K562 (cell line): ENCODE results near the gene TRIM3. TPM values are rescaled to one million over a fixed set of nuclear protein-coding genes. Genes with fewer than 3 reads are reported as not detected.
A peak's percentile ranks its signal among the peaks of the same experiment; 100 is the strongest.

Experiments used
- ATAC-seq: fragments of 200-7000 bp; cut with Tn5 transposase; 3 replicates; pipeline ENCODE4 v1.9.1; 2020; ENCODE audit warnings: moderate library complexity
- BruUV-seq: library from RNA; stranded (reverse); fragments of 400-500 nt; replicated peaks from 2 replicates; lab custom pipeline; 2021; lab: Mats Ljungman, UMichigan
- CTCF ChIA-PET: fragments of 300-600 bp; formaldehyde crosslinking; extraction: SDS; loops from one replicate; lab custom pipeline; 2021; ENCODE audit warnings: low intra/inter-chr PET ratio; lab: Yijun Ruan, JAX
- POLR2A ChIA-PET: fragments of 300-600, 350-650 bp; sonication (Branson Sonifier 250); formaldehyde crosslinking; extraction: SDS; loops from one replicate; lab custom pipeline; 2021; ENCODE audit warnings: antibody characterized with exemption, inconsistent platforms; lab: Yijun Ruan, JAX
- DNase-seq, 4 experiments: peaks; one replicate each; pipeline versions ENCODE4 v3.0.0 to v3.0.0-alpha.2; 2011 to 2018; ENCODE audit warnings: low spot score in 3 of 4, mixed read lengths in 3 of 4; ENCODE audit errors: extremely low read depth in 1 of 4
- FAIRE-seq: peaks from 2 replicates; lab custom pipeline; 2011; peaks lifted over from hg19 to GRCh38; lab: Jason Lieb, UNC
- H2AFZ ChIP-seq: 2 replicates; pipeline ENCODE4 v1.6.0; 2011; ENCODE audit warnings: low read depth, low read length, control low read depth, inconsistent platforms
- H3K27ac ChIP-seq: fragments of 200-600 bp; 3 replicates; pipeline ENCODE4 v1.8.0; 2011; ENCODE audit warnings: low read depth, mild to moderate bottlenecking, control low read depth, inconsistent platforms, low read length, moderate library complexity, mixed read lengths; ENCODE audit errors: extremely low read depth
- H3K27me3 ChIP-seq, 2 experiments: fragments of 300-600 bp in 1 of 2; 2 replicates in 1 of 2; 3 replicates in 1 of 2; pipeline versions ENCODE4 v1.6.0 to v1.8.0; 2011; ENCODE audit warnings: inconsistent platforms in 2 of 2, low read length in 2 of 2, mild to moderate bottlenecking in 1 of 2, mixed read lengths in 1 of 2, moderate library complexity in 1 of 2; ENCODE audit not compliant: control insufficient read depth in 2 of 2, insufficient read depth in 2 of 2
- H3K36me3 ChIP-seq: fragments of 300-600 bp; 3 replicates; pipeline ENCODE4 v1.8.0; 2011; ENCODE audit warnings: mild to moderate bottlenecking, low read length, inconsistent platforms; ENCODE audit not compliant: control insufficient read depth, insufficient read depth
- H3K4me1 ChIP-seq, 2 experiments: fragments of 200-600 bp in 1 of 2; replicated peaks in 1 of 2; 2 replicates in 1 of 2; 3 replicates in 1 of 2; pipeline versions ENCODE4 v1.5.1 to v1.8.0; 2011; ENCODE audit warnings: inconsistent platforms in 2 of 2, low read length in 2 of 2, mild to moderate bottlenecking in 1 of 2, mixed read lengths in 1 of 2, moderate library complexity in 1 of 2; ENCODE audit not compliant: control insufficient read depth in 2 of 2, insufficient read depth in 2 of 2
- H3K4me2 ChIP-seq: 2 replicates; pipeline ENCODE4 v1.6.1; 2011; ENCODE audit warnings: low read length, control low read depth, inconsistent platforms, mixed read lengths; ENCODE audit not compliant: insufficient read depth
- H3K4me3 ChIP-seq: fragments of 200-600 bp; sonication (generic), shearing (Covaris generic); 2 replicates; pipeline ENCODE4 v1.5.1; 2016; ENCODE audit warnings: control low read depth, inconsistent platforms
- H3K79me2 ChIP-seq: fragments of 200-600 bp; 3 replicates; pipeline ENCODE4 v1.8.0; 2011; ENCODE audit warnings: low read length, inconsistent platforms; ENCODE audit not compliant: control insufficient read depth, insufficient read depth
- H3K9ac ChIP-seq, 2 experiments: 2 replicates each; pipeline versions ENCODE4 v1.6.0 to v1.6.1; 2011; ENCODE audit warnings: low read depth in 2 of 2, low read length in 2 of 2, control low read depth in 1 of 2, inconsistent platforms in 1 of 2, mild to moderate bottlenecking in 1 of 2, mixed read lengths in 1 of 2; ENCODE audit not compliant: insufficient read depth in 1 of 2
- H3K9me1 ChIP-seq: one replicate; pipeline ENCODE4 v1.6.0; 2011; ENCODE audit warnings: inconsistent platforms, mild to moderate bottlenecking, low read length, moderate library complexity; ENCODE audit not compliant: control insufficient read depth, insufficient read depth
- H3K9me3 ChIP-seq: replicated peaks from 2 replicates; pipeline ENCODE4 v1.5.1; 2011; ENCODE audit warnings: low read depth, low read length, inconsistent platforms; ENCODE audit not compliant: control insufficient read depth, insufficient read depth
- H4K20me1 ChIP-seq: replicated peaks from 2 replicates; pipeline ENCODE4 v1.6.1; 2011; ENCODE audit warnings: low read length, inconsistent platforms, mixed read lengths; ENCODE audit not compliant: control insufficient read depth, insufficient read depth
- HMGN3 ChIP-seq: IDR thresholded peaks from 2 replicates; pipeline ENCODE4 v1.6.1; 2011; ENCODE audit warnings: borderline replicate concordance, low read depth, mild to moderate bottlenecking, mixed read lengths, low read length; ENCODE audit not compliant: insufficient read length; ENCODE audit errors: extremely low read depth
- NCOA4 ChIP-seq: fragments of 450-650 bp; IDR thresholded peaks from 2 replicates; pipeline ENCODE4 v1.6.1; 2018; ENCODE audit warnings: mild to moderate bottlenecking; ENCODE audit not compliant: partially characterized antibody
- ZFX ChIP-seq: sonication (generic); formaldehyde crosslinking; IDR thresholded peaks from 2 replicates; pipeline ENCODE4 v1.8.0; 2022; ENCODE audit warnings: mild to moderate bottlenecking, missing genetic modification reagents, moderate library complexity
- ZNF121 ChIP-seq: sonication (generic); formaldehyde crosslinking; conservative IDR thresholded peaks from 2 replicates; pipeline ENCODE4 v1.8.0; 2022; ENCODE audit warnings: missing genetic modification reagents
- ZNF263 ChIP-seq: sonication (generic); formaldehyde crosslinking; IDR thresholded peaks from 2 replicates; pipeline ENCODE4 v1.8.0; 2022; ENCODE audit warnings: mild to moderate bottlenecking, missing genetic modification reagents, borderline replicate concordance
- WGBS: fragments of 100-300 bp; shearing (Covaris generic); methylation state at CpG from one replicate; pipeline ENCODE4 v1.1.6; 2016; ENCODE audit warnings: low coverage, mixed read lengths; ENCODE audit not compliant: insufficient coverage; ENCODE audit errors: missing lambda C conversion rate; 5-methylcytosine and 5-hydroxymethylcytosine counted together
- in situ Hi-C: fragments of 300-500 bp; cut with MboI; formaldehyde crosslinking; loops from 4 replicates; pipeline ENCODE4 v1.15.0; 2018; ENCODE audit warnings: inconsistent platforms, mixed read lengths
- intact Hi-C: fragments of 100-400 bp; cut with micrococcal nuclease; formaldehyde crosslinking; loops from 2 replicates; pipeline ENCODE4 v1.14.2; 2022
- polyA plus RNA-seq, 8 experiments: library from polyadenylated mRNA; depleted of rRNA in 4 of 8; stranded (reverse) in 5 of 8; unstranded in 3 of 8; fragments of >200 nt; fragmentation: Nextera tagmentation in 2 of 8; fragmentation: Illumina TruSeq in 1 of 8; extraction: Ambion mirVana in 2 of 8; extraction: Trizol in 1 of 8; gene quantifications; 2 replicates each; pipeline versions ENCODE4 v1.2.1 to v1.2.3, GENCODE V29; 2011 to 2014; ENCODE audit warnings: inconsistent platforms in 1 of 8, missing spikeins in 1 of 8
- total RNA-seq, 7 experiments: library from RNA; depleted of rRNA in 6 of 7; stranded (reverse); fragments of >200 nt in 6 of 7; fragmentation: Illumina TruSeq in 2 of 7; extraction: Trizol in 2 of 7; gene quantifications; 2 replicates each; pipeline versions ENCODE4 v1.2.1 to v1.2.3, GENCODE V29; 2011 to 2021; ENCODE audit warnings: low replicate concordance in 1 of 7

Gene TRIM3
- total and polyA plus RNA-seq, 9 of the 15 experiments (the other 6 are each of a cell fraction or from before 2014, with no cell fraction given), result 0.45 to 9.2 (median 4.7) TPM

DNA sequence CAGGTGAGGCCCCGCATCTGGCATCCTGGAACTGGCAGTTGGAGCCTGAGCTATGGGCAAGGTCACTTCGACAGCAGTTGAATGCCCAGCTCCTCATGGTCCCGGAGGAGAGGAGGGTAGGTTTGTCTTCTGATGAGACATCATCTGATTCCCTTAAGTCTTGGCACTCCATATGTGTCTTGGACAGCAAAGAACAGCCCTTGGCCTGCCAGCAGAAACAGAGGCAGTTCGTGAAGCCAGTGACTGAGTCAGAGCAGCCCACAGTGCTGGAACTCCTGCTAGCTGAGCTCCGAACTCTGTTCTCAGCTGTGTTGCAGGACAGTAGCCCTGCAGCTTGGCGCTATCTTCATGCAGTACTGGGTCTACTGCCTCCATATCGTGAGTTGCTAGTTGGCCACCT lies 24.4 kb upstream of the TRIM3 start:
- Histone ChIP-seq H3K4me3 (no peak overlapping the region), H3K9me1 (no peaks in the 10 kb centered on the region), H3K9me3 (no peaks in the 10 kb centered on the region), H3K36me3 (peaks cover 39% of the 10 kb centered on the region; the same call in 2 of the 3 replicates), H3K4me2 (no peak overlapping the region), H3K79me2 (no peaks in the 10 kb centered on the region), H2AFZ (no peak overlapping the region), H3K27ac (no peak overlapping the region), H4K20me1 (peaks cover 4% of the 10 kb centered on the region; the same call in 1 of the 2 replicates), H3K27me3 (no peaks in the 10 kb centered on the region), H3K9ac (peak overlapping the region in 1 of 2 experiments; percentile 60; a peak in 1 of 4 replicates), H3K4me1 (no peaks in the 10 kb centered on the region)
- no peak for FAIRE-seq
- ChIA-PET CTCF (no interaction called here), POLR2A (interaction anchor here (0.6 to 5.1 kb wide), 8 partner anchors 10 to 119 kb away, joined by 3 to 33 read pairs (median 3); no protein-coding TSS in a partner anchor)
- BruUV-seq, result no TSS peak
- 66% methylated on average over 5 of the region's 7 CpGs for WGBS
- DNase-seq, result no peak
- intact Hi-C loops (no loop called here), in situ Hi-C loops (no loop called here)
- TF ChIP-seq ZFX (no peak), ZNF263 (CRISPR knock-in tag) (no peak), NCOA4 (no peak), HMGN3 (no peak), ZNF121 (CRISPR knock-in tag) (no peak)
- ATAC-seq, result no peak
